SU-DHL-6 (cell line): ENCODE data around the gene ST6GALNAC2.

ENCODE experiments used
- EZH2phosphoT487 ChIP-seq: fragments of 200-600 bp; sonication (generic), shearing (Covaris generic); conservative IDR thresholded peaks from 2 replicates; pipeline ENCODE4 v1.6.1; 2018; ENCODE audit warnings: mild to moderate bottlenecking, antibody characterized with exemption, low read length, moderate library complexity, mixed read lengths
- TF ChIP-seq, protein P1 (sequence below): fragments of 200-600 bp; sonication (generic); IDR thresholded peaks from one replicate; pipeline ENCODE4 v1.5.1; 2017; ENCODE audit warnings: antibody characterized with exemption, mild to moderate bottlenecking, low read length, moderate library complexity; ENCODE audit not compliant: insufficient read depth, poor library complexity, severe bottlenecking

- TF ChIP-seq, protein P1, sequence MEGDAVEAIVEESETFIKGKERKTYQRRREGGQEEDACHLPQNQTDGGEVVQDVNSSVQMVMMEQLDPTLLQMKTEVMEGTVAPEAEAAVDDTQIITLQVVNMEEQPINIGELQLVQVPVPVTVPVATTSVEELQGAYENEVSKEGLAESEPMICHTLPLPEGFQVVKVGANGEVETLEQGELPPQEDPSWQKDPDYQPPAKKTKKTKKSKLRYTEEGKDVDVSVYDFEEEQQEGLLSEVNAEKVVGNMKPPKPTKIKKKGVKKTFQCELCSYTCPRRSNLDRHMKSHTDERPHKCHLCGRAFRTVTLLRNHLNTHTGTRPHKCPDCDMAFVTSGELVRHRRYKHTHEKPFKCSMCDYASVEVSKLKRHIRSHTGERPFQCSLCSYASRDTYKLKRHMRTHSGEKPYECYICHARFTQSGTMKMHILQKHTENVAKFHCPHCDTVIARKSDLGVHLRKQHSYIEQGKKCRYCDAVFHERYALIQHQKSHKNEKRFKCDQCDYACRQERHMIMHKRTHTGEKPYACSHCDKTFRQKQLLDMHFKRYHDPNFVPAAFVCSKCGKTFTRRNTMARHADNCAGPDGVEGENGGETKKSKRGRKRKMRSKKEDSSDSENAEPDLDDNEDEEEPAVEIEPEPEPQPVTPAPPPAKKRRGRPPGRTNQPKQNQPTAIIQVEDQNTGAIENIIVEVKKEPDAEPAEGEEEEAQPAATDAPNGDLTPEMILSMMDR, result no peak
- no peak for TF ChIP-seq EZH2phosphoT487
Observed at GRCh38 chr17:76537288-76537577, 48.4 kb downstream of the ST6GALNAC2 start.
